Hepatocyte (in vitro differentiated cells): ENCODE data around the gene SNAP25. TPM values are rescaled to one million over a fixed set of nuclear protein-coding genes. Genes with fewer than 3 reads are reported as not detected.
A peak's percentile ranks its signal among the peaks of the same experiment; 100 is the strongest.

Experiments used
- DNase-seq: peaks from one replicate; pipeline ENCODE4 v3.0.0-alpha.2; 2016; ENCODE audit warnings: low spot score
- H2AFZ ChIP-seq: fragments of 200-600 bp; sonication (generic); 2 replicates; pipeline ENCODE4 v1.6.0; 2016; ENCODE audit warnings: antibody characterized with exemption, mild to moderate bottlenecking
- H3K27ac ChIP-seq: fragments of 200-600 bp; sonication (generic); 2 replicates; pipeline ENCODE4 v1.5.1; 2016; ENCODE audit warnings: mild to moderate bottlenecking
- H3K27me3 ChIP-seq: fragments of 200-600 bp; sonication (generic); 2 replicates; pipeline ENCODE4 v1.6.1; 2016
- H3K36me3 ChIP-seq: fragments of 200-600 bp; sonication (generic); replicated peaks from 2 replicates; pipeline ENCODE4 v1.5.1; 2016; ENCODE audit warnings: low read depth; ENCODE audit not compliant: insufficient read depth
- H3K4me1 ChIP-seq: fragments of 200-600 bp; sonication (generic); 2 replicates; pipeline ENCODE4 v1.5.1; 2016; ENCODE audit warnings: mild to moderate bottlenecking, moderate library complexity; ENCODE audit not compliant: insufficient read depth
- H3K4me2 ChIP-seq: fragments of 200-600 bp; sonication (generic); 2 replicates; pipeline ENCODE4 v1.6.0; 2016
- H3K4me3 ChIP-seq: fragments of 200-600 bp; sonication (generic); 2 replicates; pipeline ENCODE4 v1.5.1; 2016; ENCODE audit warnings: mild to moderate bottlenecking
- H3K79me2 ChIP-seq: fragments of 200-600 bp; sonication (generic); 2 replicates; pipeline ENCODE4 v1.6.0; 2017; ENCODE audit warnings: mild to moderate bottlenecking
- H3K9me2 ChIP-seq: fragments of 200-600 bp; sonication (generic); replicated peaks from 2 replicates; pipeline ENCODE4 v1.6.0; 2017; ENCODE audit warnings: mild to moderate bottlenecking; ENCODE audit not compliant: insufficient read depth
- H3K9me3 ChIP-seq: fragments of 200-600 bp; sonication (generic); 2 replicates; pipeline ENCODE4 v1.5.1; 2016; ENCODE audit warnings: low read depth, mild to moderate bottlenecking
- H4K20me1 ChIP-seq: fragments of 200-600 bp; sonication (generic); 2 replicates; pipeline ENCODE4 v1.6.0; 2016; ENCODE audit warnings: mild to moderate bottlenecking; ENCODE audit not compliant: insufficient read depth, poor library complexity, severe bottlenecking
- EZH2 ChIP-seq: fragments of 200-600 bp; sonication (generic); IDR thresholded peaks from 2 replicates; pipeline ENCODE4 v1.6.1; 2016; ENCODE audit warnings: antibody characterized with exemption, mild to moderate bottlenecking, borderline replicate concordance
- EZH2phosphoT487 ChIP-seq: fragments of 200-600 bp; sonication (generic); IDR thresholded peaks from one replicate; pipeline ENCODE4 v1.6.1; 2018; ENCODE audit warnings: antibody characterized with exemption, mild to moderate bottlenecking, low read depth, moderate library complexity; ENCODE audit not compliant: unreplicated experiment, severe bottlenecking
- WGBS: methylation state at CpG from one replicate; pipeline ENCODE4 v1.1.6; 2016; ENCODE audit warnings: low lambda C conversion rate; ENCODE audit errors: missing lambda C conversion rate; 5-methylcytosine and 5-hydroxymethylcytosine counted together
- polyA plus RNA-seq: library from polyadenylated mRNA; unstranded; fragments of >200 nt; fragmentation: Nextera tagmentation; extraction: Ambion mirVana; gene quantifications from 2 replicates; pipeline ENCODE4 v1.2.1, GENCODE V29; 2016
- total RNA-seq: library from RNA; depleted of rRNA; stranded (reverse); fragments of >200 nt; gene quantifications from 2 replicates; pipeline ENCODE4 v1.2.3, GENCODE V29; 2014
- TF ChIP-seq, protein P1 (sequence below): fragments of 200-600 bp; sonication (generic); IDR thresholded peaks from 2 replicates; pipeline ENCODE4 v1.5.1; 2016; ENCODE audit warnings: antibody characterized with exemption, mild to moderate bottlenecking; ENCODE audit not compliant: poor library complexity

Gene SNAP25
- total RNA-seq (3.6 and 3.7 TPM in 2 replicates), polyA plus RNA-seq (5.2 TPM in 2 replicates)

DNA sequence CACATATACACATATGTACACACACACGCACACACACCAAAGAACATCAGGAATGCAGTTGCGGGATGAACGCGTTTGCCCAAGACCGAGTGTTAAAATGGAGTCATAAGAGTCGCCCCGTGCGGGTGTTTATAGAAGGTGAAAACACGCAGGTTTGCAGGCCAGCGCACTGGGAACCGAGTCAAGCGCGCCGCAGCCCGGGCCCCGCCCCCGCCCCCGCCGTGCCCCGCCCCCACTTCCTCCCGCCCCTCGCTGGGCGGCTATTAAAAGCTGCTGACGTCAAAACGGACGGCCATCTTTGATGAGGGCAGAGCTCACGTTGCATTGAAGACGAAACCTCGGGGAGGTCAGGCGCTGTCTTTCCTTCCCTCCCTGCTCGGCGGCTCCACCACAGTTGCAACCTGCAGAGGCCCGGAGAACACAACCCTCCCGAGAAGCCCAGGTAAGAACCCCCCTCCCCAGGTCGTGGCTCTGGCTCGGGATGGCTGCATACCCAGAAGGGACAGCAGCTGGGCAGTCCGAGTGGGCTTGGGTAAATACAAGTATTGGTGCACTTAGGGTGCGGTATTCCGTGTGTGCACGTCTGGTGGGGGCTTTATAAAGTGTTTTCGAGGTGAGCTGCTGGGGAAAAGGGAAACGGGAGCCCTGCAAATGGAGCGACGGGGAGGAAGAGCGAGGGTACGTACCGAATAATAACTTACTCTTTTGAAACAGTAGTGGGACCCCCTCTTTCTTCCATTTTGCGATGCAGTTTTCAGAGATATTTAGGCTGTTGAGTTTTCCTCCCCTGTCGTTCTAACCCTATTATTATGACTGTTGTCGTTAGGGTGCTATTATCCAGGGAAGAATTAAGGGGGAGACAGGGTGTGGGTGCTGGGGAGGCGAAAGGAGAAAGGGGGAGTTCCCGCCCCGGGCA lies at the start of gene SNAP25:
TSS of gene SNAP25 (plus strand) at position 295 of the 916 bp plus-strand sequence. CDS start 56,662 bp downstream, outside the sequence.
- WGBS, result 2% methylated on average over 50 of the region's 53 CpGs
- peaks cover 37% of the 10 kb centered on the region for H3K27me3 ChIP-seq

DNA sequence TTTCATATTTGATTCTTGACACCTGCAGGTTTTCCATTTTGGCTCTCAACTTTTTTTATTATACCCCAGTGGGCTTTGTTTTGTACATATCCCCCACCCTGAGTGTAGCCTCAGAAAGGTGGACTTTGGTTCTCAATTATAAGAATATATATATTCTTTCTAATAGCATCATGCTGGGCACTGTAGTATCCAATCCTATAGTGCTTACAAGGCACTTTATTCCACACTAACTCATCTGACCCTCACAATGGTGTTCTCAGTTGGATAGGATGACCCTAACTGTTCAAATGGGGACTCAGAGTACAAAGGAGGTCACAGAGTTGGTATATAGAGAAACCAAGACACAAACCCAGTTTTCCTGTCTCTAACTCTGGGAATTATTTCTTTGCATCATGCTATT lies 48.9 kb upstream of the SNAP25 start:
- H3K79me2 ChIP-seq, result no peaks in the 10 kb centered on the region
- H2AFZ ChIP-seq, result no peak overlapping the region
- H3K27me3 ChIP-seq, result peaks cover 13% of the 10 kb centered on the region
- H3K9me2 ChIP-seq, result no peaks in the 10 kb centered on the region
- no peaks in the 10 kb centered on the region for H3K36me3 ChIP-seq
- DNase-seq, result no peak
- TF ChIP-seq EZH2 (no peak), EZH2phosphoT487 (no peak)
- TF ChIP-seq, protein P1, sequence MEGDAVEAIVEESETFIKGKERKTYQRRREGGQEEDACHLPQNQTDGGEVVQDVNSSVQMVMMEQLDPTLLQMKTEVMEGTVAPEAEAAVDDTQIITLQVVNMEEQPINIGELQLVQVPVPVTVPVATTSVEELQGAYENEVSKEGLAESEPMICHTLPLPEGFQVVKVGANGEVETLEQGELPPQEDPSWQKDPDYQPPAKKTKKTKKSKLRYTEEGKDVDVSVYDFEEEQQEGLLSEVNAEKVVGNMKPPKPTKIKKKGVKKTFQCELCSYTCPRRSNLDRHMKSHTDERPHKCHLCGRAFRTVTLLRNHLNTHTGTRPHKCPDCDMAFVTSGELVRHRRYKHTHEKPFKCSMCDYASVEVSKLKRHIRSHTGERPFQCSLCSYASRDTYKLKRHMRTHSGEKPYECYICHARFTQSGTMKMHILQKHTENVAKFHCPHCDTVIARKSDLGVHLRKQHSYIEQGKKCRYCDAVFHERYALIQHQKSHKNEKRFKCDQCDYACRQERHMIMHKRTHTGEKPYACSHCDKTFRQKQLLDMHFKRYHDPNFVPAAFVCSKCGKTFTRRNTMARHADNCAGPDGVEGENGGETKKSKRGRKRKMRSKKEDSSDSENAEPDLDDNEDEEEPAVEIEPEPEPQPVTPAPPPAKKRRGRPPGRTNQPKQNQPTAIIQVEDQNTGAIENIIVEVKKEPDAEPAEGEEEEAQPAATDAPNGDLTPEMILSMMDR, result no peak
- no peak overlapping the region for H3K4me3 ChIP-seq
- H3K4me1 ChIP-seq, result peaks cover 4% of the 10 kb centered on the region
- H3K9me3 ChIP-seq, result no peaks in the 10 kb centered on the region
- no peaks in the 10 kb centered on the region for H4K20me1 ChIP-seq
- H3K4me2 ChIP-seq, result no peak overlapping the region
- H3K27ac ChIP-seq, result no peak overlapping the region

More for the DNA sequence above, at the start of gene SNAP25:
- peak within 1 kb of the TSS; percentile 81 for H3K27ac ChIP-seq
- peak within 1 kb of the TSS; percentile 88 for H3K4me2 ChIP-seq
- H3K9me2 ChIP-seq, result no peaks in the 10 kb centered on the region
- peak; percentile 92 for DNase-seq
- peak within 1 kb of the TSS; percentile 78 for H3K4me3 ChIP-seq
- no peaks in the 10 kb centered on the region for H3K4me1 ChIP-seq
- H3K79me2 ChIP-seq, result no peaks in the 10 kb centered on the region
- TF ChIP-seq EZH2 (no peak), EZH2phosphoT487 (no peak)
- TF ChIP-seq, protein P1, result no peak
- H2AFZ ChIP-seq, result peak within 1 kb of the TSS; percentile 90
- no peaks in the 10 kb centered on the region for H3K36me3 ChIP-seq
- H3K9me3 ChIP-seq, result no peaks in the 10 kb centered on the region
- no peaks in the 10 kb centered on the region for H4K20me1 ChIP-seq

DNA sequence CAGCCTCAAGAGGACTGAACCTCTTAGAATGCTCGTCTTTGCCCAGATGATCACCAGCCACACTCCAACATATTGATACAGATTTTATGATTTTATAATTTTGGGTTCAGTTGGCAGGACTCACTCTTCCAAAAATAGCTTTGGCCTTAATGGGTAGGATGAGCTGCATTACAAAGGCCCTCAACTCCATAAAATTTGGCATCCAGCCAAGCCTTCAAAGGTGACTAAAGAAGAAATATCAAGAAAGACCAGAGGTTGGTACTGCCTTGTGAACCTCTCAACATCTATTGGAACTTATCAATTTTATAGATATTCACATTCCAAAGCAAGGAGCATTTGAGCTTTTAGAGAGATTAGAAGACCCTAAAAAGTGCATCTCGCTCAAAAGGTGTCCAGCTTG lies 48.4 kb upstream of the SNAP25 start:
- Histone ChIP-seq H2AFZ (no peak overlapping the region), H3K9me3 (no peaks in the 10 kb centered on the region), H3K79me2 (no peaks in the 10 kb centered on the region), H3K9me2 (no peaks in the 10 kb centered on the region), H3K4me3 (no peak overlapping the region), H3K36me3 (no peaks in the 10 kb centered on the region), H3K4me2 (no peak overlapping the region), H3K4me1 (peaks cover 4% of the 10 kb centered on the region), H3K27ac (no peak overlapping the region), H4K20me1 (no peaks in the 10 kb centered on the region), H3K27me3 (peaks cover 13% of the 10 kb centered on the region)
- WGBS, result 91% methylated on average over 2 of the region's 2 CpGs
- no peak for DNase-seq
- TF ChIP-seq EZH2, result no peak
- TF ChIP-seq, protein P1, result no peak
- no peak for TF ChIP-seq EZH2phosphoT487
